Gastroesophageal sphincter (tissue), 4 donors: Measurements from ENCODE around the gene ZNF691. TPM values are rescaled to one million over a fixed set of nuclear protein-coding genes. Genes with fewer than 3 reads are reported as not detected.

Source experiments
- ATAC-seq: fragments of 150-250 bp; one replicate; pipeline ENCODE4 v1.9.1; 2016; ENCODE audit warnings: mild to moderate bottlenecking, moderate library complexity
- H3K27ac ChIP-seq, 4 donors: fragments of 200-600 bp; sonication (generic) in 3 of 4; 1 replicate in 3 of 4; 2 replicates in 1 of 4; pipeline ENCODE4 v1.5.1; 2016 to 2019
- H3K27me3 ChIP-seq: fragments of 200-600 bp; sonication (generic); one replicate; pipeline ENCODE4 v1.5.1; 2019
- H3K36me3 ChIP-seq, 2 donors: fragments of 200-600 bp; sonication (generic); one replicate each; pipeline ENCODE4 v1.5.1; 2019; ENCODE audit warnings: control low read depth in 1 of 2
- H3K4me1 ChIP-seq, 3 donors: fragments of 200-600 bp; sonication (generic); 1 replicate in 2 of 3; 2 replicates in 1 of 3; pipeline ENCODE4 v1.5.1; 2016 to 2019; ENCODE audit warnings: control low read depth in 2 of 3
- H3K4me3 ChIP-seq, 2 donors: fragments of 200-600 bp; sonication (generic); one replicate each; pipeline ENCODE4 v1.5.1; 2019; ENCODE audit warnings: mild to moderate bottlenecking in 1 of 2, moderate library complexity in 1 of 2
- H3K9me3 ChIP-seq, 3 donors: fragments of 200-600 bp; sonication (generic); one replicate each; pipeline ENCODE4 v1.5.1; 2017 to 2019; ENCODE audit warnings: control low read depth in 2 of 3
- EP300 ChIP-seq: sonication (generic); formaldehyde crosslinking; IDR thresholded peaks from one replicate; pipeline ENCODE4 v1.6.1; 2017; ENCODE audit warnings: antibody characterized with exemption, mild to moderate bottlenecking
- POLR2A ChIP-seq, 2 donors: fragments of 450-650 bp; IDR thresholded peaks; one replicate each; pipeline ENCODE4 v1.6.1; 2017; ENCODE audit warnings: antibody characterized with exemption in 2 of 2, mild to moderate bottlenecking in 2 of 2, moderate library complexity in 1 of 2
- POLR2AphosphoS5 ChIP-seq: sonication (generic); formaldehyde crosslinking; IDR thresholded peaks from one replicate; pipeline ENCODE4 v1.6.1; 2017; ENCODE audit warnings: antibody characterized with exemption
- WGBS, 2 donors: methylation state at CpG; one replicate each; pipeline ENCODE4 v1.1.5; 2018; ENCODE audit warnings: low coverage in 1 of 2; 5-methylcytosine and 5-hydroxymethylcytosine counted together
- total RNA-seq, 4 donors: library from RNA; depleted of rRNA; stranded (reverse); fragments of >200 nt; gene quantifications; one replicate each; pipeline ENCODE4 v1.1.0, GENCODE V29; 2016
- TF ChIP-seq, protein P1 (sequence below), 4 experiments: fragments of 200-600 bp in 2 of 4; fragments of 450-650 bp in 2 of 4; sonication (generic) in 1 of 4; IDR thresholded peaks; one replicate each; pipeline ENCODE4 v1.5.1; 2017 to 2019; ENCODE audit warnings: antibody characterized with exemption in 4 of 4, mild to moderate bottlenecking in 2 of 4, moderate library complexity in 2 of 4

ZNF691 gene
- total RNA-seq, 4 donors from 2014 or later = 11.2 to 22.4 (median 13.8) TPM

DNA sequence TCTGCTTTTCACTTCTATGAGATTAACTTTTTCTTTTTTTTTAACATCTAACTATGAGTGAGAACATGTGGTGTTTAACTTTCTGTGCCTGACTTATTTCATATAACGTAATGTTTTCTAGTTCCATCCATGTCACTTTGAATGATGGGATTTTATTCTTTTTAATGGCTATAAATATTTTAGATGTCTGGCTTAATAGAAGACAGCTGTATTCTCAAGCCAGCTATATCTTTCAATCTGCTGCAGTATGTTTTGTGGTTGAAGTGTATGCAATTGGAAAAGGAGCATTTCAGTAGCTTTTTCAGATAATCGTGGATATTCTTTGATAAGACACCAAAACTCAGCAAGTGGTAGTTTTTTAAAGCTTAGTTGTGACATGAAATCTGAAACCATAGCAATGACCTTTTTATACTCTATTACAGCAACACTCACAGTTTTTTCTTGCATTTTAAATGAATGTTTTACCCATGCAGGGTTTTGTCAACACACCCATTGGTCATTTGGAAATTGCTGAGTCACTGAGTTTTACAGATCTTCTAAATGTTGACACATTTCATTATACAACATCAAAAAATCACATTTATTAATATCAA lies 23.5 kb upstream of the ZNF691 start:
- H3K27ac ChIP-seq = no peak overlapping the region
- ATAC-seq = no peak
- no peak overlapping the region for H3K4me3 ChIP-seq
- WGBS, 2 donors = 28 to 41% methylated on average over 2 of the region's 2 CpGs
- TF ChIP-seq POLR2A (IDR thresholded peaks at IDR 0.05) = no peak
- TF ChIP-seq EP300 = no peak
- no peak for TF ChIP-seq POLR2AphosphoS5
- TF ChIP-seq, protein P1, sequence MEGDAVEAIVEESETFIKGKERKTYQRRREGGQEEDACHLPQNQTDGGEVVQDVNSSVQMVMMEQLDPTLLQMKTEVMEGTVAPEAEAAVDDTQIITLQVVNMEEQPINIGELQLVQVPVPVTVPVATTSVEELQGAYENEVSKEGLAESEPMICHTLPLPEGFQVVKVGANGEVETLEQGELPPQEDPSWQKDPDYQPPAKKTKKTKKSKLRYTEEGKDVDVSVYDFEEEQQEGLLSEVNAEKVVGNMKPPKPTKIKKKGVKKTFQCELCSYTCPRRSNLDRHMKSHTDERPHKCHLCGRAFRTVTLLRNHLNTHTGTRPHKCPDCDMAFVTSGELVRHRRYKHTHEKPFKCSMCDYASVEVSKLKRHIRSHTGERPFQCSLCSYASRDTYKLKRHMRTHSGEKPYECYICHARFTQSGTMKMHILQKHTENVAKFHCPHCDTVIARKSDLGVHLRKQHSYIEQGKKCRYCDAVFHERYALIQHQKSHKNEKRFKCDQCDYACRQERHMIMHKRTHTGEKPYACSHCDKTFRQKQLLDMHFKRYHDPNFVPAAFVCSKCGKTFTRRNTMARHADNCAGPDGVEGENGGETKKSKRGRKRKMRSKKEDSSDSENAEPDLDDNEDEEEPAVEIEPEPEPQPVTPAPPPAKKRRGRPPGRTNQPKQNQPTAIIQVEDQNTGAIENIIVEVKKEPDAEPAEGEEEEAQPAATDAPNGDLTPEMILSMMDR (IDR thresholded peaks at IDR 0.05) = no peak
- peaks cover 0 to 25% (median 2%) of the 10 kb centered on the region in 3 donors for H3K4me1 ChIP-seq
- H3K36me3 ChIP-seq = no peaks in the 10 kb centered on the region
- no peaks in the 10 kb centered on the region for H3K9me3 ChIP-seq
- no peaks in the 10 kb centered on the region for H3K27me3 ChIP-seq

DNA sequence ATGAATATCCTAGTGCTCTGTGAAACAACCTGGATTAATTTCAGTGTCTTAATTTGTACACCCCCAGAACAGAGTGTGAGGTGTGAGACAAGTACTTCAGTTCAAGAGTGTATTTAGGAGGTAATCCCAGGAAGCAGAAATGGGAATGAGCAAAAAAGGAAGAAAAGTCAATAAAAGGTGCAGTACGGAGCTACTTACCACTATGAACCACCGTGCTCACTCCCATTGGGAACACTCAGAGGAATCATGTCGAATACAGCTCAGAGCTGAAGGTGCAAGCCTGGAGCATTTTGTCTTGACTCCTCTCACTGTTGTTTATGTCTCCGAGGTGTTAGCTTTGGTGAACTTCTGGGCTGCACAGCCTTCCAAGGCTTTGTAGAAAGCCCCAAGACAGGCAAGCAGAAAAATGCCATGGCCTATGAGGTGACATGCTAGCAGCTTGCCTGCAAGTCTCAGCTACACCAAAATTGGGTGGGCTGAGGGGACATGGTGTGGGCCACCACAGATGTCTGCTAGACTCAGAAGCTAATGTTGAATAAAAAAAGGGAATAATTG lies 21.9 kb upstream of the ZNF691 start:
- TF ChIP-seq, protein P1 (IDR thresholded peaks at IDR 0.05) = no peak
- TF ChIP-seq POLR2A (IDR thresholded peaks at IDR 0.05) = no peak
- no peak for TF ChIP-seq POLR2AphosphoS5
- no peak for TF ChIP-seq EP300
- no peak for ATAC-seq
- H3K27me3 ChIP-seq = no peaks in the 10 kb centered on the region
- H3K36me3 ChIP-seq = peaks cover 0 to 6% of the 10 kb centered on the region in 2 donors
- H3K27ac ChIP-seq = no peak overlapping the region
- peaks cover 0 to 19% (median 0%) of the 10 kb centered on the region in 3 donors for H3K4me1 ChIP-seq
- no peaks in the 10 kb centered on the region for H3K9me3 ChIP-seq
- H3K4me3 ChIP-seq = no peak overlapping the region
- WGBS, 2 donors = 91 to 95% methylated on average over 3 to 4 of the region's 4 CpGs

DNA sequence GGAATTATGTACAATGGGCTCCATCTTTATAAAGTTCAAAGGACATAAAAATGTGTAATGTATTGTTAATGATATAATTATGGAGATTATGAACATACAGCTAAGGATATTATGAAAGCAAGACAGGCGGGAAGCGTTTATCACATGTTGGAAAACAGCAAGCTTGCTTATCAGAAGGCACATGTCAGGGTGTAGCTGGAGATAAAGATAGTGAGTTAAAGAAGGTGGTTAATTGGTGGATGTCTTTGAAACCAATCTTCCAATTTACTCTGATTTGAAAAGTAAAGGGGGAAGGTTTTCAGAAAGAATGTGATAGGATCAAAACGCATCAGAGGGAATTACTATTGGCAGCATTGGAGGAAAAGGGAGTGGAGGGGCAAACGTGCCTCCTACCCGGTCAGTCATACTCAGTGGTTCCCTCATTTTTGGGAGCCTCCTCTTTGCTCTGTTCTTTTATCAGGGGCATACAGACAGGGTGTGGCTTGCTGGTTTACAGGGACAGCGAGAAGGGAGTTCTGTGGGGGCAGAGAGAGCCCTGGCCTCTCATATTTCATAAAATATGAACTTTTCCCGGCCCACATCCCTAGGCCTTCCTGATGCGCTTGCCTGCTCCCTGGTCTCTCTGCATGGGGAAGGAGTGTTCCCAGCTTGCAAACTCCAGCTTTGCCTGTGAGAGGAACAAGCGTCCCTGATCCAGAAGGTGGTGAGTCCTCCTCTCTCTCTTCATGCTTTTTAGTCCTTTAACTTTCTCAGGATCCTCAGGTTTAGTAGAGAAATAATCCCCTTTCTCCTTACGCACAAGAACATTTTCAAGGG lies 21.2 kb upstream of the ZNF691 start:
- ATAC-seq = no peak
- no peak for TF ChIP-seq POLR2AphosphoS5
- TF ChIP-seq, protein P1 (IDR thresholded peaks at IDR 0.05) = no peak
- TF ChIP-seq EP300 = no peak
- no peak for TF ChIP-seq POLR2A (IDR thresholded peaks at IDR 0.05)
- Histone ChIP-seq H3K4me3 (no peak overlapping the region), H3K27ac (no peak overlapping the region), H3K9me3 (no peaks in the 10 kb centered on the region), H3K4me1 (peaks cover 0 to 19% (median 0%) of the 10 kb centered on the region in 3 donors), H3K27me3 (no peaks in the 10 kb centered on the region), H3K36me3 (peaks cover 0 to 12% of the 10 kb centered on the region in 2 donors)
- WGBS, 2 donors = 73 to 88% methylated on average over 6 of the region's 10 CpGs

DNA sequence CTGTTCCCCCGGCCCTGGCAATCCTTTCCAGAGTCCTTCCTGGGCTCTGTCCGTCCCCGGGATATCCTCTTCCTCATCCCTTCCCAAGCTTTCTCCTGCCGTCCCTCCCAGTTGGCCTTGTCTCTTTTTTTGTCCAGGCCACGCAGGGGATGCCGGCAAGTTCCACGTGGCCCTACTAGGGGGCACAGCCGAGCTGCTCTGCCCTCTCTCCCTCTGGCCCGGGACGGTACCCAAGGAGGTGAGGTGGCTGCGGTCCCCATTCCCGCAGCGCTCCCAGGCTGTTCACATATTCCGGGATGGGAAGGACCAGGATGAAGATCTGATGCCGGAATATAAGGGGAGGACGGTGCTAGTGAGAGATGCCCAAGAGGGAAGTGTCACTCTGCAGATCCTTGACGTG lies 15.8 kb upstream of the ZNF691 start:
- no peaks in the 10 kb centered on the region for H3K9me3 ChIP-seq
- H3K4me1 ChIP-seq = no peaks in the 10 kb centered on the region
- no peaks in the 10 kb centered on the region for H3K27me3 ChIP-seq
- TF ChIP-seq POLR2A (IDR thresholded peaks at IDR 0.05) (no peak), EP300 (no peak), POLR2AphosphoS5 (no peak)
- TF ChIP-seq, protein P1 (IDR thresholded peaks at IDR 0.05) = no peak
- H3K36me3 ChIP-seq = peaks cover 0 to 27% of the 10 kb centered on the region in 2 donors
- 80 to 83% methylated on average over 1 to 9 of the region's 17 CpGs for WGBS, 2 donors
- ATAC-seq = no peak
- H3K4me3 ChIP-seq = no peak overlapping the region
- no peak overlapping the region for H3K27ac ChIP-seq
